ENCODE measurements around the gene E2F2.

The E2F2 gene

GRCh38 chr1:23475134-23475628 is 55.9 kb downstream of the E2F2 start:
- no peak for ATAC-seq

GRCh38 chr1:23473037-23473800 is 57.8 kb downstream of the E2F2 start:
- Mint-ChIP-seq H3K9me3 (no peaks in the 10 kb centered on the region), H3K27me3 (no peaks in the 10 kb centered on the region), H3K4me3 (no peak overlapping the region), H3K27ac (no peak overlapping the region), H3K4me1 (no peaks in the 10 kb centered on the region)
- DNase-seq (no peak), ATAC-seq (no peak)

More at GRCh38 chr1:23475134-23475628, 55.9 kb downstream of the E2F2 start:
- H3K27me3 Mint-ChIP-seq = no peaks in the 10 kb centered on the region
- H3K4me1 Mint-ChIP-seq = no peaks in the 10 kb centered on the region
- DNase-seq = no peak
- no peak overlapping the region for H3K4me3 Mint-ChIP-seq
- H3K27ac Mint-ChIP-seq = no peak overlapping the region
- H3K9me3 Mint-ChIP-seq = no peaks in the 10 kb centered on the region

- Mint-ChIP-seq H3K27me3 (no peaks in the 10 kb centered on the region), H3K4me3 (no peak overlapping the region), H3K27ac (no peak overlapping the region), H3K4me1 (no peaks in the 10 kb centered on the region), H3K9me3 (no peaks in the 10 kb centered on the region)
- DNase-seq (no peak), ATAC-seq (no peak)
Measured at GRCh38 chr1:23472351-23473036, 58.5 kb downstream of the E2F2 start.

GRCh38 chr1:23471473-23472075 is 59.5 kb downstream of the E2F2 start:
- Mint-ChIP-seq H3K9me3 (no peaks in the 10 kb centered on the region), H3K27me3 (no peaks in the 10 kb centered on the region), H3K27ac (no peak overlapping the region), H3K4me3 (no peak overlapping the region), H3K4me1 (no peaks in the 10 kb centered on the region)
- no peak for ATAC-seq
- DNase-seq = no peak

- DNase-seq (no peak), ATAC-seq (no peak)
- no peaks in the 10 kb centered on the region for H3K9me3 Mint-ChIP-seq
- H3K4me3 Mint-ChIP-seq = no peak overlapping the region
- H3K27me3 Mint-ChIP-seq = no peaks in the 10 kb centered on the region
- no peaks in the 10 kb centered on the region for H3K4me1 Mint-ChIP-seq
- H3K27ac Mint-ChIP-seq = no peak overlapping the region
Measured at GRCh38 chr1:23470282-23471070, 60.6 kb downstream of the E2F2 start.

- no peaks in the 10 kb centered on the region for H3K27me3 Mint-ChIP-seq
- ATAC-seq = no peak
- no peaks in the 10 kb centered on the region for H3K4me1 Mint-ChIP-seq
- no peak overlapping the region for H3K27ac Mint-ChIP-seq
- no peak overlapping the region for H3K4me3 Mint-ChIP-seq
- no peaks in the 10 kb centered on the region for H3K9me3 Mint-ChIP-seq
- no peak for DNase-seq
Measured at GRCh38 chr1:23469372-23469982, 61.6 kb downstream of the E2F2 start.

GRCh38 chr1:23466423-23466989 is 64.5 kb downstream of the E2F2 start:
- DNase-seq (no peak), ATAC-seq (no peak)
- no peak overlapping the region for H3K4me3 Mint-ChIP-seq
- H3K27ac Mint-ChIP-seq = no peak overlapping the region
- no peaks in the 10 kb centered on the region for H3K4me1 Mint-ChIP-seq
- H3K9me3 Mint-ChIP-seq = no peaks in the 10 kb centered on the region
- peaks cover 8% of the 10 kb centered on the region for H3K27me3 Mint-ChIP-seq

GRCh38 chr1:23463286-23463685 is 67.7 kb downstream of the E2F2 start:
- no peak for ATAC-seq
- no peak for DNase-seq
- no peaks in the 10 kb centered on the region for H3K4me1 Mint-ChIP-seq
- H3K27ac Mint-ChIP-seq = no peak overlapping the region
- H3K4me3 Mint-ChIP-seq = no peak overlapping the region
- H3K9me3 Mint-ChIP-seq = no peaks in the 10 kb centered on the region
- H3K27me3 Mint-ChIP-seq = peaks cover 8% of the 10 kb centered on the region

GRCh38 chr1:23462766-23463165 is 68.3 kb downstream of the E2F2 start:
- DNase-seq (no peak), ATAC-seq (no peak)
- Mint-ChIP-seq H3K27ac (no peak overlapping the region), H3K27me3 (peaks cover 8% of the 10 kb centered on the region), H3K4me3 (no peak overlapping the region), H3K4me1 (no peaks in the 10 kb centered on the region), H3K9me3 (no peaks in the 10 kb centered on the region)

- Mint-ChIP-seq H3K9me3 (no peaks in the 10 kb centered on the region), H3K27me3 (peaks cover 8% of the 10 kb centered on the region), H3K4me3 (no peak overlapping the region), H3K27ac (no peak overlapping the region), H3K4me1 (peaks cover 6% of the 10 kb centered on the region)
- ATAC-seq = no peak
- no peak for DNase-seq
Measured at GRCh38 chr1:23461050-23461449, 70.0 kb downstream of the E2F2 start.

- DNase-seq (no peak), ATAC-seq (no peak)
- Mint-ChIP-seq H3K4me3 (no peak overlapping the region), H3K9me3 (no peaks in the 10 kb centered on the region), H3K27me3 (peaks cover 11% of the 10 kb centered on the region), H3K27ac (no peak overlapping the region), H3K4me1 (peaks cover 11% of the 10 kb centered on the region)
Measured at GRCh38 chr1:23460519-23460918, 70.5 kb downstream of the E2F2 start.

- Mint-ChIP-seq H3K27me3 (peaks cover 18% of the 10 kb centered on the region), H3K9me3 (no peaks in the 10 kb centered on the region), H3K27ac (peak overlapping the region in 1 of 2 donors; percentile 69), H3K4me3 (no peak overlapping the region), H3K4me1 (peaks cover 16% of the 10 kb centered on the region)
- ATAC-seq (no peak), DNase-seq (no peak)
Measured at GRCh38 chr1:23459338-23459757, 71.7 kb downstream of the E2F2 start.
